GM21360 (cell line): ENCODE data around the gene WWOX.
"Not testable (repeated sequence)": the region's sequence is repeated elsewhere in the genome, so short reads cannot be mapped to it uniquely, and the experiment has no call there.

Experiments used
- ATAC-seq: cut with Tn5 transposase; IDR thresholded peaks from one replicate; pipeline ENCODE4 v1.9.1; 2021; ENCODE audit warnings: mild to moderate bottlenecking, moderate library complexity; ENCODE audit not compliant: unreplicated experiment

Gene WWOX

DNA sequence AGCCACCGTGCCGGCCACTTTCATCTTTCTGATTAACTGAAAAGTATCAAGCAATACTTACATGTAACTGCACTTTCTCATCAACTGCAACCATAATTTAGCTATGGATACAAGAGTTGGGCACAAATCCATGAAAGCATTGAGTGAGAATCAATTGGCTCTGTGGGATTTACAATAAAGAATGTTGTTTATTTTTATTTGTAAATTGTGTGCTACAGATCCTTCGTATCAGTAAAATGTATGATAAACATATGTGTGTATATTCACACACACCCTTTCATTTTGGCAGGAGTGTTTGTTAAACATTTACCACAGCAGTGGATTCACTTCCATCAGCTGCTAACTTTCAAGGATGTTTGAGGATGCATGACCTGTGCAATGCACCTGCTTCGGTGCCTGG, 411.0 kb downstream of the WWOX start:
- no peak for ATAC-seq

DNA sequence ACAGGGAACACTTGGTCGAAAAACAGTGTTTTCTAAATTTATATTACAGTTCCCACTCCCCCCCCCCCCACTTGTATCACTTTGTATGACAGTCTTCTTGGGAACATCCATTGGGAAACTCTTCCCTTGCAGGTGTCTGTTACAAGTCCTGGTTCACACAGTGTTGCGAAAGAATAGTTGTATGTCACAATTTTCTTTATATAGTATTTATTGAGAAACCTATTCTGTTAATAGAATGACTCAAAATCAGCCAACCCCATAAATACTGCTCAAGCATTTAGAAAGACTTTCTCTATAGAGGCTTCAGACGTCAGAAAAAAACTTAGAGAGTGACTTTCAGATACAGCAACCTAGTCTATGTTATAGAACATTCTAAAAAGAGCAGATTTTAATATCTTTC, 414.4 kb downstream of the WWOX start:
- no peak for ATAC-seq

DNA sequence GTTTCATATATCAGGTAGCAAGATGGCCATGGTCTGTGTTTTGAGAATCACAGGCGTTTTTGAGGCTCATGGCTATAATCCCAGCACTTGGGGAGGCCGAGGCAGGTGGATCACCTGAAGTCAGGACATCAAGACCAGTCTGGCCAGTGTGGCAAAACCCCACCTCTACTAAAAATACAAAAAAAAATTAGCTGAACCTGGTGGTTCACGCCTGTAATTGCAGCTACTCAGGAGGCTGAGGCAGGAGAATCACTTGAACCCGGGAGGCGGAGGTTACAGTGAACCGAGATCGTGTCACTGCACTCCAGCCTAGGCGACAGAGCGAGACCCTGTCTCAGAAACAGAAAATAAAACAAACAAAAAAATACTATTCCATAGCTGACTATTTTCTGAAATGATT, 415.4 kb downstream of the WWOX start:
- ATAC-seq, result not testable (repeated sequence)

- no peak for ATAC-seq
Observed at GRCh38 chr16:78515421-78515820, 416.0 kb downstream of the WWOX start.

- no peak for ATAC-seq
Observed at GRCh38 chr16:78516006-78516736, 416.7 kb downstream of the WWOX start.

DNA sequence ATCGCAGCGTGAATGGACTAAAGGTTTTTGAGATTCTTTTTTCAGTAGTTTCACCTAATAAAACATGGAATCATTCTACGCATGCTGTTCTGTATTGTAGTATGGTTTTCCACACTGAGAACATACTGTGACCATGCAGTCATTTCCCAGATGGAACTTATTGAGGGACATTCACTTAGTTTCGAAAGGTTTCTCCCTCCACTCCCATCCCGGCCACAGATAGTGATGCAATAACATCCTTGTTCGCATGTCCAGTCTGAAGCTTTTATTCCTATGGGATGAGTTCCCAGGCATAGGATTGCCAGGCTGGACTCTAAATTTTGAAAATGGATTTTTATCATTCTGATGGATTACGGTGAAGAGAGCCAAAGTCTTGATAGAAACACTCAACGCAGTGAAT, 420.4 kb downstream of the WWOX start:
- no peak for ATAC-seq

GRCh38 chr16:78520470-78520869, 421.0 kb downstream of the WWOX start:
- no peak for ATAC-seq

DNA sequence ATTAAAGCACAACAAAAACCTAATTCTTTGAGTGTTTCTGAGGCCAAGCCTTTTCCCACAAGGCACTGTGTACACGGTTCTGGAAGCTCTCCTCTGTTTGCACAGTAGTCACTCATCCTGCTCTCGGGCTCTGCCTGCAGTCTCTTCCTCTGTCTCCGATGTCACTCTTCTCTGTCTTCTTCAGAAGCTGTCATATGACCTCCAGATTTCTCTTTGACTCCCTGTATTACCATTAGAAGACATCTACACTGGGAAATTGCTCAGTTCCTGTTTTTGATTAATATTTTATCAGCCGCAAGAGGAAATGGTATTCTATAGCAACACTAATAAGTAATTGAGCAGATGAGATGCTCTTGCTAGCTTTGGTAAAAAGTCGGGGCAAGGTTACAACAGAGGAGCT, 422.9 kb downstream of the WWOX start:
- no peak for ATAC-seq

DNA sequence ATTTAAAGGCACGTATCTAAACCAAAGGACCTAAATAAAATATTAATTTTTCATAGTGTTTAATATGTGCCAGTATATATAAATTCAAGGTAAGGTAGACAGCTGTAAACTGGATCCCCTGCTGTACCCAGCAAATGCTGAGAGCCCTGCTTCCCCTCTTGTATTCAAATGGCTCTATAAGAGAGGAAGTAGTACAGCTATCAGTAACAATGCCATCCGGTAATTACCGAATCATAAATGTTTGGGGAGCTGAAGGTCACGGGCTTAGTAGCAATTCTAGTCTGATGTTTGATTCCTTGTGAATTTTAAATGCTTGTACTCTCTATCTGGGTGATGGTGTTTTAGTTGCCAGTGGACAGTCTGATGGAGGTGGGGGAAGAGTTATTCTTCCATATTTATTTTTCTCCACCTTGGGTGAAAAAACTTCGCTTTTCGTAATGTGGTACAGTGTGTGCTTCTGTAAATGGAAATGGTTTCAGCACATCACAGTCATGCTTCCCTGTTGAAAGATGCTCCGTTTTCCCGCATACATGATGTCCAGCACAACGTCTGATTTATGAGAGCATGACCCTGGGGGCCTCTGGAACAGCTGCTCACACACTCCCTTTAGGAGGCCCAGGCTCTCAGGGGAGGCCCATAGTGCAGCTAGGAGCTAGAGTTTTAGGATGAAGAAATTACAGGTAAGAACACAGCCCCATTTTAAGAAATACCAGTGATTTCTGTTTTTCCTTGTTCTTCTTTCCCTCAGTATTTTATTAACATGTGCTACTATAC, 423.9 kb downstream of the WWOX start:
- ATAC-seq, result no peak

DNA sequence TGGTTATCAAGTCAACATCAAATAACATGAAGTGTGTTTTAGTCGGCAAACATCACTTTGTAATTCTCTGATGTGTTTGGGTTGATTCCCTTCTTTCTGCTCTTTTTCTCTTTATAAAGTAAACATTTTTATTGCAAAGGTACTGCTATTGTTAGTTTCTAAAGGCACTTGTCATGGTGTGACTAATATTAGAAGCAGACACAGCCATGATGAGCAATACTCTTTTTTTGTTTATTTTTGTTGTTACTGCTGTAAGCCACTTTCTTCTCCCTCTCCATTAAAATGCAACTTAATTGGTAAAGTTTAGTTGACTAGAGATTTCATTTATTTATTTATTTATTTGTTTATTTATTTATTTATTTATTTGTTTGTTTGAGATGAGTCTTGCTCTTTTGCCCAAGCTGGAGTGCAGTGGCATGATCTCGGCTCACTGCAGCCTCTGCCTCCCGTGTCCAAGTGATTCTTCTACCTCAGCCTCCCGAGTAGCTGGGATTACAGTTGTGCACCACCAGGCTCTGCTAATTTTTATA, 424.7 kb downstream of the WWOX start:
- no peak for ATAC-seq

GRCh38 chr16:78528265-78528664, 428.8 kb downstream of the WWOX start:
- no peak for ATAC-seq

- no peak for ATAC-seq
Observed at GRCh38 chr16:78529881-78530280, 430.4 kb downstream of the WWOX start.

DNA sequence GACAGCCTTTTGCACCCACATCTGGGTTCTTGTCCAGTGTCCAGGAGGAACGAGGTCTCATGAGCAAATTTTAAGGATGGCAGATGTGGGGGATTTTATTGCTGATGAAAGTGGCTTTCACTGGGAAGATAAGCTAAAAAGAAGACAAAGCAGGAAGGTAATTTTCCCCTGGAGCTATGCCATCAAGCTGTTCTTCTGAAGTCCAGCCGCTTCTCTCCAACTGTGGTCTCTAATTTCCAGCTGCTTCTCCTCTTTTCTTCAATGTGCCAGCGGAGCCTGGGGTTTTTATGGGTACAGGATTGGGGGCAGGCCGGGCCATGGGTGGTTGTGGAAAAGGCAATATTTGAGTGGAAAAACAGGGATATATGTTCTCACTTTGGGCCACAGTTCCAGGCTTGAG, 430.8 kb downstream of the WWOX start:
- ATAC-seq, result no peak

DNA sequence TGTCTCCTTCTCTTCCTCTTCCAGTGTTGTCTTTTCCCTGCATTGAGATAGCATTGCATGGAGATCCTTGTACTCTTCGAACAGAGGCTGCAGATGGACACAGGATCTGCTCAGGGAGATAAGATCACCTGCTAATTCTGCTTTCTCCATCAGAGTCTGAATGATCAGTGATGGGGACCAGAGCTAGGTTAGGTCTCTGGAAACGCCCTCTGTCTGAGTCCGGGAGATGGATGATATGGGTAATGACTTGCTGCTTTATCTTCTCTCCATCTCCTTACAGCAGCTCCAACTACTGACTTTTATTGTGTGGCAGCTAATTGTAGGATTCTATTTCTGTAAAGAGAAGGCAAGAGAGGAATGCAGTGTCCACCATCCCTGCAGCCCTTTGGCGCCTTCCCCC, 435.6 kb downstream of the WWOX start:
- ATAC-seq, result no peak

DNA sequence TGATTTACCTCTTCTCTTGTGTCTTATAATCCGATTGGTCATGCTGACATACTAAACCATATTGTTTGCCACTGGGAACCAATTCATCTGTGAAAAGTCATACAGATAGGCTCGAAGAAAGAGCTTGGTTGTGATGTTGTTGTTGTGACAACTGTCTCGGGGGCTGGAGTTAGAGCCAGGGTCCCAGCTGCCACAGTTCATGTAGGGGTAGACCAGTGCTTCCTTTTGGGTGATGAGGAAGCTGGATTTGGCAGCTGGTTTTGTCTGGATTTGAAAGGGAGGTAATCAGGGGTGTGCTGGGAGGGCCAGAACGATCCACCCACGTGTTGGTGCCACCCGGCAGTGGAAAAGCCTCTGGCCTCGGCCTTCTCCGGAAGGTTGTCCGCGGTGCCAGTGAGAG, 438.1 kb downstream of the WWOX start:
- ATAC-seq, result no peak

DNA sequence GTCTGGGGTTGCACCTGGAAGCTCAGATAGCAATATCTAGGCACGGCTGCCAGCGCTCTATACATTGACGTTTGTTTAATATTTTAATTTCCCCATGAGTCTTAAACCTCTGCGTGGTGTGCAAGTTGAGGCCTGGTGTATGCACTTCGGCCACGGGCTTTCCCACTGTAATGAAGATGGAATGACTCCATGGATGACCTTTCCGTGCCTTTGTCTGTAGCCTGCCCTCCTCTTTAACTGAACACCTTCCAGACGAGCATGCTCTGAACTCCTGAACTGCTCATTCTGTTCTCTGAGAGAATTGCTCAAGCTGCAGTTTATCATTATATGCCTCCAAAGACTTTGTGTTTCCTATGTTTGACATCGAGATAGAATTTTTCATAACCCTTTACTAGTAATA, 438.8 kb downstream of the WWOX start:
- no peak for ATAC-seq

DNA sequence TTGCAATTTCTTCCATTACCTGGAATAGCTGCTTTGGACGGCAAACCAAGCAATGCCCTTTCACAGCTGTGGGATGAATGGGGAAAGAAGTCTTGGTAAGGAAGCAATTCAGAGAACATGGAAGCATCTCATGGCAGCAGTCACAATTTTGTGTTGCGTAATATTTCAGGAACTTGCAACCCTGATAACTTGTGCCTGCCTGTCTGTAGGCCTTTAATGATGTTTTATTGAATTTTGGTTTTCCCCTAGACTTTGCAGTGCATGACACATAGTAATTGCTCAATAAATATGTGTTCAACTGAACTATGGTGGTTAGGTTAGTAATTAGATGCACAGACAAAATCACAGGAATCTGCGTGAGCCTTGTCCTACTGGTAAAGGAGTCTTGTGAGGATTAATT, 439.5 kb downstream of the WWOX start:
- no peak for ATAC-seq

DNA sequence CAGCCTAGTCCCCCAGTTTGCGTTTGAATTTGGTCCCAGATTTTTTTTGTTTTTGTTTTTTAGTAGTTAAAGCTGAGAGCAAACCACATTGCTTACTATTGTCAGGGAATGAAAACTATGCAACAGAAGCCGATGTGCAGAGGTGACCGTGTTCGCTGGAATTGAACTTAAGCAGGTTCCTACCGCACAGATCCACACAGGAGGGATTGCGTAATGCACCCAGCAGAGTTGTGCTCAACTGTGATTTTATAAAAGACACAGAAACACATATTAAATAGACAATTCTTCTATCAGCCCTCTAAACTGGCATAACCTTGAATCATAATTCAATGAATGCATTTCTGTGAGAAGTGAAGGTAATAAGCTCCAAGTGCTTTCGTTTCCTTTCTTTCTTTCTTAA, 443.0 kb downstream of the WWOX start:
- no peak for ATAC-seq

GRCh38 chr16:78543023-78543422, 443.6 kb downstream of the WWOX start:
- ATAC-seq, result no peak

DNA sequence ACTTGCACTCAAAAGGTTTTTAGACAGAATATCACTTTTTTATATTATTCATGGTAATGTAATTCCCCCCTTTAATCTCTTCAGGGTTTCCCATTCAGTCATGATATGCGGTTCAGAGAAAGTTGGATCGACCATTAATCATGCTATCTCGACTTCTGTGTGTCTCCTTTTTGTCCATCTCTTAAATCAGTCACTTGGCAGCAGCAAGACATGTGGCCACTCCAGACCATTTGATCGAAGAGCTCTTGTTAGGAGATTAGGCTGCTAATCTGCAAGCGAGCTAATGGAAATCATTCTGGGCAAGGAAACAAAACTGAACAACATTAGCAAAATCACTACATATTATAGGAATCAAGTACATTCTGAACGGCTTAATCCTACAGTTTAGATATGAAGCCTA, 449.9 kb downstream of the WWOX start:
- no peak for ATAC-seq

DNA sequence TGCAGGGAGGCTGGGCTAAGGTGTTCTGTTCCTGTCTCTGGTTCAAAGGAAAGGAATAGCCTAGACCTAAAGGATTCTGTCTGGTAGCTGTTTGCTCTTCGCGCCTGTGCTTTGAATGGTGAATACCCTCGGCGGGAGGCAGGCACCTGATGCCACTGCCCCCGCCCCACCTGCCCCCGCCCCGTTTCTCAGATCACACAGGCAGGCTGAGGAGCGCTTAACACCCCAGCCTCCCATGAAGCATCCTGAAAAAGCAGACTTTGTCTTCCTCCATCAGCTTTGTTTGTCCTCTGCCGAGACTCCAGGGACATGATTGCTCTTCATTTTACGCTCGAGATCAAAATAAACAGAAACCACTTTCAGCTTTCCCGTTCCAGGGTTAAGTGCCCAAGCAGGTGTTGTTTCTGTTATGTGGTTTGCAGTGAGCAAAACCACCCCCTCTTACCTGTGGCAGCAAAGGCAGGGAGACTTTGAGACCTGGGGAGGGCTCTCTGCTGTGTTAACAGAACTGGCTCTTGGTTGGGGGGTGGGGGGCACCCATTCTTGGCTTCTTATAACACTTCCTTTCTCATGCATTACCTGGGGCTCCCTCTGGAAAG, 452.1 kb downstream of the WWOX start:
- ATAC-seq, result no peak

DNA sequence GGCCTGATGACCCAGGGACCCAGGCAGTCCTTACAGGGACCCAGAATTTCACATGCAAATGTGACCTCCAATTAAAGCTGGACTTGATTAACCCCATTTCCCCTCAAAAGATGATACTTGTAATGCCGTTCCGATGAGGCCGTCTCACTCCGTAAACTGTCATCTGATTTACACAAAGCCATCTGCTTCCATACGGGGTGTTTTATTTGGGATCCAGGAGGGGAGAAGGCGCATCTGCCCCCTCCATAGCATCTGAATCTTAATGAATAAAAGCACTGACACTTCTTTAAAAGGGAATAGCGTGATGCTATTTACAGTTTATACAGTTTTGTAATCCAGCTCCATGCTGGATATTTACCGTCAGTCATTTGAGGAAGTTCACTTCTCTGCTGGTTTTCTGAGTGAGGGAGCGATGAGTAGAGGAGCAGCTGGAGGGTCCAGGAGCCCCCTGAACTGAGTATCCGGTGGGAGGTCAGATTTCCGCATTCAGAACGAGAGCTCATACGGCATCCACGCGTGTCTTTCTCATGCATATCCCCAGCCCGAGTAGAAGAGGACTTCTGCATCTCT, 452.7 kb downstream of the WWOX start:
- ATAC-seq, result no peak
